Stimulated activated naive B cell treated with anti-CD40 and anti-IgM and Interleukin-4, amounts not matched to agents 10 μg/mL and 1 μg/mL and 100 μg/mL, for 72 hours (primary cell): ENCODE measurements around the gene BCL7B.

Source experiments
- ATAC-seq, 2 donors: fragments of 150-1000 bp; cut with Tn5 transposase; replicated peaks; 2 replicates each; pipeline ENCODE4 v1.10.0; 2021; ENCODE audit warnings: moderate library complexity in 1 of 2
- DNase-seq: peaks from one replicate; pipeline ENCODE4 v3.0.0; 2021
- H3K27ac Mint-ChIP-seq: one replicate; pipeline ENCODE4 v1.8.0; 2022; ENCODE audit warnings: mild to moderate bottlenecking, mixed read lengths
- H3K27me3 Mint-ChIP-seq, 2 donors: one replicate each; pipeline ENCODE4 v1.8.0; 2022; ENCODE audit warnings: mixed read lengths in 2 of 2
- H3K36me3 Mint-ChIP-seq, 2 donors: one replicate each; pipeline ENCODE4 v1.8.0; 2022; ENCODE audit warnings: mixed read lengths in 2 of 2, mild to moderate bottlenecking in 1 of 2
- H3K4me1 Mint-ChIP-seq, 2 donors: one replicate each; pipeline ENCODE4 v1.8.0; 2022; ENCODE audit warnings: mixed read lengths in 2 of 2, mild to moderate bottlenecking in 1 of 2
- H3K4me3 Mint-ChIP-seq, 2 donors: one replicate each; pipeline ENCODE4 v1.8.0; 2022; ENCODE audit warnings: mild to moderate bottlenecking in 2 of 2, mixed read lengths in 2 of 2, moderate library complexity in 1 of 2
- H3K9me3 Mint-ChIP-seq, 2 donors: one replicate each; pipeline ENCODE4 v1.8.0; 2022; ENCODE audit warnings: mixed read lengths in 2 of 2, mild to moderate bottlenecking in 1 of 2

The BCL7B gene

GRCh38 chr7:73557397-73558257 lies at the start of gene BCL7B:
Gene BCL7B, minus strand, starts transcription at chr7:73557690. Its CDS starts 112 bp downstream, at chr7:73557578.
- Mint-ChIP-seq H3K9me3 (no peaks in the 10 kb centered on the region), H3K27me3 (peaks cover 0 to 5% of the 10 kb centered on the region in 2 donors), H3K4me1 (peaks cover 25 to 43% of the 10 kb centered on the region in 2 donors), H3K4me3 (peak within 1 kb of the TSS; percentile 93 to 94), H3K36me3 (peaks cover 8 to 15% of the 10 kb centered on the region in 2 donors), H3K27ac (peak within 1 kb of the TSS; percentile 98)
- ATAC-seq, result peak; percentile 57 to 75
- DNase-seq, result peak; percentile 79

- H3K27ac Mint-ChIP-seq, result no peak overlapping the region
- DNase-seq (no peak), ATAC-seq (no peak)
- H3K4me1 Mint-ChIP-seq, result peaks cover 0 to 11% of the 10 kb centered on the region in 2 donors
- H3K9me3 Mint-ChIP-seq, result no peaks in the 10 kb centered on the region
- peaks cover 51 to 61% of the 10 kb centered on the region in 2 donors for H3K27me3 Mint-ChIP-seq
- no peak overlapping the region for H3K4me3 Mint-ChIP-seq
- peaks cover 0 to 2% of the 10 kb centered on the region in 2 donors for H3K36me3 Mint-ChIP-seq
Observed at GRCh38 chr7:73605601-73606220, 48.2 kb upstream of the BCL7B start.

GRCh38 chr7:73602721-73603651 lies 45.5 kb upstream of the BCL7B start:
- H3K4me3 Mint-ChIP-seq, result no peak overlapping the region
- no peaks in the 10 kb centered on the region for H3K9me3 Mint-ChIP-seq
- no peak overlapping the region for H3K27ac Mint-ChIP-seq
- peaks cover 46 to 60% of the 10 kb centered on the region in 2 donors for H3K27me3 Mint-ChIP-seq
- H3K4me1 Mint-ChIP-seq, result peaks cover 0 to 11% of the 10 kb centered on the region in 2 donors
- no peak for ATAC-seq
- peaks cover 0 to 2% of the 10 kb centered on the region in 2 donors for H3K36me3 Mint-ChIP-seq
- DNase-seq, result no peak

GRCh38 chr7:73599916-73600315 lies 42.4 kb upstream of the BCL7B start:
- Mint-ChIP-seq H3K4me3 (no peak overlapping the region), H3K27me3 (peaks cover 43 to 57% of the 10 kb centered on the region in 2 donors), H3K36me3 (peaks cover 0 to 2% of the 10 kb centered on the region in 2 donors), H3K4me1 (peaks cover 0 to 5% of the 10 kb centered on the region in 2 donors), H3K27ac (no peak overlapping the region), H3K9me3 (no peaks in the 10 kb centered on the region)
- ATAC-seq (no peak), DNase-seq (no peak)

- Mint-ChIP-seq H3K27ac (no peak overlapping the region), H3K4me3 (no peak overlapping the region), H3K9me3 (no peaks in the 10 kb centered on the region), H3K27me3 (peaks cover 43 to 57% of the 10 kb centered on the region in 2 donors), H3K4me1 (peaks cover 0 to 5% of the 10 kb centered on the region in 2 donors), H3K36me3 (peaks cover 0 to 2% of the 10 kb centered on the region in 2 donors)
- DNase-seq (no peak), ATAC-seq (no peak)
Observed at GRCh38 chr7:73599151-73599882, 41.8 kb upstream of the BCL7B start.

- Mint-ChIP-seq H3K27me3 (peaks cover 52 to 60% of the 10 kb centered on the region in 2 donors), H3K27ac (no peak overlapping the region), H3K4me3 (no peak overlapping the region), H3K36me3 (peaks cover 0 to 2% of the 10 kb centered on the region in 2 donors), H3K4me1 (peaks cover 0 to 5% of the 10 kb centered on the region in 2 donors), H3K9me3 (no peaks in the 10 kb centered on the region)
- DNase-seq (no peak), ATAC-seq (no peak)
Observed at GRCh38 chr7:73597978-73598782, 40.7 kb upstream of the BCL7B start.

- no peaks in the 10 kb centered on the region for H3K4me1 Mint-ChIP-seq
- peaks cover 46 to 49% of the 10 kb centered on the region in 2 donors for H3K27me3 Mint-ChIP-seq
- peaks cover 0 to 3% of the 10 kb centered on the region in 2 donors for H3K36me3 Mint-ChIP-seq
- H3K4me3 Mint-ChIP-seq, result no peak overlapping the region
- ATAC-seq (no peak), DNase-seq (no peak)
- no peaks in the 10 kb centered on the region for H3K9me3 Mint-ChIP-seq
- no peak overlapping the region for H3K27ac Mint-ChIP-seq
Observed at GRCh38 chr7:73596191-73597065, 38.9 kb upstream of the BCL7B start.

GRCh38 chr7:73595358-73595757 lies 37.9 kb upstream of the BCL7B start:
- ATAC-seq (no peak), DNase-seq (no peak)
- peaks cover 0 to 3% of the 10 kb centered on the region in 2 donors for H3K36me3 Mint-ChIP-seq
- H3K9me3 Mint-ChIP-seq, result no peaks in the 10 kb centered on the region
- H3K27me3 Mint-ChIP-seq, result peaks cover 46 to 49% of the 10 kb centered on the region in 2 donors
- no peak overlapping the region for H3K27ac Mint-ChIP-seq
- H3K4me1 Mint-ChIP-seq, result no peaks in the 10 kb centered on the region
- H3K4me3 Mint-ChIP-seq, result no peak overlapping the region

- H3K9me3 Mint-ChIP-seq, result no peaks in the 10 kb centered on the region
- H3K4me3 Mint-ChIP-seq, result no peak overlapping the region
- H3K27ac Mint-ChIP-seq, result peak overlapping the region; percentile 4
Observed at GRCh38 chr7:73593207-73594045, 35.9 kb upstream of the BCL7B start.

GRCh38 chr7:73586911-73587310 lies 29.4 kb upstream of the BCL7B start:
- Mint-ChIP-seq H3K27ac (no peak overlapping the region), H3K4me1 (peaks cover 7 to 10% of the 10 kb centered on the region in 2 donors), H3K27me3 (peaks cover 0 to 4% of the 10 kb centered on the region in 2 donors), H3K36me3 (no peaks in the 10 kb centered on the region), H3K9me3 (no peaks in the 10 kb centered on the region), H3K4me3 (no peak overlapping the region)
- DNase-seq, result no peak
- ATAC-seq, result no peak

More at GRCh38 chr7:73593207-73594045, 35.9 kb upstream of the BCL7B start:
- H3K27me3 Mint-ChIP-seq, result peaks cover 34 to 36% of the 10 kb centered on the region in 2 donors
- no peaks in the 10 kb centered on the region for H3K4me1 Mint-ChIP-seq
- DNase-seq (no peak), ATAC-seq (no peak)
- H3K36me3 Mint-ChIP-seq, result peaks cover 0 to 3% of the 10 kb centered on the region in 2 donors

- H3K4me3 Mint-ChIP-seq, result no peak overlapping the region
- no peak for ATAC-seq
- H3K27me3 Mint-ChIP-seq, result peaks cover 0 to 4% of the 10 kb centered on the region in 2 donors
- DNase-seq, result no peak
- peaks cover 7 to 12% of the 10 kb centered on the region in 2 donors for H3K4me1 Mint-ChIP-seq
- no peak overlapping the region for H3K27ac Mint-ChIP-seq
- no peaks in the 10 kb centered on the region for H3K36me3 Mint-ChIP-seq
- no peaks in the 10 kb centered on the region for H3K9me3 Mint-ChIP-seq
Observed at GRCh38 chr7:73585196-73585595, 27.7 kb upstream of the BCL7B start.
